Measurements from ENCODE around the gene MKX.

Gene MKX

GRCh38 chr10:27655296-27655695, 90.3 kb downstream of the MKX start:
- no peak overlapping the region for H3K4me3 ChIP-seq (ENCODE audit: low read depth, low read length)
- in situ Hi-C loops (cut with HindIII; ENCODE audit: low sequenced_read_pairs): no loop called here
- no peak for TF ChIP-seq CTCF (IDR thresholded peaks at IDR 0.05; ENCODE audit: low read depth, low read length)
- DNase-seq (ENCODE audit: low read depth, low spot score): no peak

- no peak for TF ChIP-seq CTCF (IDR thresholded peaks at IDR 0.05; ENCODE audit: low read depth, low read length)
- no peak for DNase-seq (ENCODE audit: low read depth, low spot score)
- in situ Hi-C loops (cut with HindIII; ENCODE audit: low sequenced_read_pairs): no loop called here
- H3K4me3 ChIP-seq (ENCODE audit: low read depth, low read length): no peak overlapping the region
Observed at GRCh38 chr10:27654284-27654683, 91.3 kb downstream of the MKX start.

- in situ Hi-C loops (cut with HindIII; ENCODE audit: low sequenced_read_pairs): no loop called here
- H3K4me3 ChIP-seq (ENCODE audit: low read depth, low read length): no peak overlapping the region
- no peak for TF ChIP-seq CTCF (IDR thresholded peaks at IDR 0.05; ENCODE audit: low read depth, low read length)
- DNase-seq (ENCODE audit: low read depth, low spot score): no peak
Observed at GRCh38 chr10:27646604-27647175, 98.9 kb downstream of the MKX start.

GRCh38 chr10:27646194-27646593, 99.4 kb downstream of the MKX start:
- DNase-seq (ENCODE audit: low read depth, low spot score): no peak
- in situ Hi-C loops (cut with HindIII; ENCODE audit: low sequenced_read_pairs): no loop called here
- TF ChIP-seq CTCF (IDR thresholded peaks at IDR 0.05; ENCODE audit: low read depth, low read length): no peak

GRCh38 chr10:27644307-27644939, 101.2 kb downstream of the MKX start:
- DNase-seq (ENCODE audit: low read depth, low spot score): no peak
- TF ChIP-seq CTCF (IDR thresholded peaks at IDR 0.05; ENCODE audit: low read depth, low read length): no peak
- in situ Hi-C loops (cut with HindIII; ENCODE audit: low sequenced_read_pairs): no loop called here
- H3K4me3 ChIP-seq (ENCODE audit: low read depth, low read length): no peak overlapping the region

More at GRCh38 chr10:27646194-27646593, 99.4 kb downstream of the MKX start:
- no peak overlapping the region for H3K4me3 ChIP-seq (ENCODE audit: low read depth, low read length)

- no peak for DNase-seq (ENCODE audit: low read depth, low spot score)
- no peak for TF ChIP-seq CTCF (IDR thresholded peaks at IDR 0.05; ENCODE audit: low read depth, low read length)
- in situ Hi-C loops (cut with HindIII; ENCODE audit: low sequenced_read_pairs): no loop called here
- H3K4me3 ChIP-seq (ENCODE audit: low read depth, low read length): no peak overlapping the region
Observed at GRCh38 chr10:27643301-27643700, 102.3 kb downstream of the MKX start.
